KMS-11 (cell line): ENCODE results near the gene MEGF6.

Experiments used
- H2AFZ ChIP-seq: fragments of 200-600 bp; sonication (generic); 2 replicates; pipeline ENCODE4 v1.6.1; 2016; ENCODE audit warnings: antibody characterized with exemption, mixed run types, low read depth
- H3K27ac ChIP-seq: fragments of 200-600 bp; sonication (generic); 2 replicates; pipeline ENCODE4 v1.6.1; 2016; ENCODE audit warnings: mild to moderate bottlenecking, mixed run types
- H3K27me3 ChIP-seq: fragments of 200-600 bp; sonication (generic); 2 replicates; pipeline ENCODE4 v1.6.1; 2017; ENCODE audit warnings: mild to moderate bottlenecking, low read depth, mixed run types, moderate library complexity; ENCODE audit not compliant: insufficient read depth
- H3K36me3 ChIP-seq: fragments of 200-600 bp; sonication (generic); 2 replicates; pipeline ENCODE4 v1.6.1; 2017; ENCODE audit warnings: mild to moderate bottlenecking, mixed run types; ENCODE audit not compliant: insufficient read depth
- H3K4me1 ChIP-seq: fragments of 200-600 bp; sonication (generic); 2 replicates; pipeline ENCODE4 v1.6.1; 2016; ENCODE audit warnings: mild to moderate bottlenecking, low read depth, mixed run types; ENCODE audit not compliant: poor library complexity, severe bottlenecking
- H3K4me2 ChIP-seq: fragments of 200-600 bp; sonication (generic); 2 replicates; pipeline ENCODE4 v1.7.0; 2016; ENCODE audit warnings: mild to moderate bottlenecking, mixed run types
- H3K4me3 ChIP-seq: fragments of 200-600 bp; sonication (generic); IDR thresholded peaks from 2 replicates; pipeline ENCODE4 v1.6.1; 2017; ENCODE audit warnings: low read depth, low read length, mixed read lengths; ENCODE audit not compliant: insufficient read depth
- H3K79me2 ChIP-seq: fragments of 200-600 bp; sonication (generic); 2 replicates; pipeline ENCODE4 v1.6.1; 2016; ENCODE audit warnings: low read depth, mixed run types; ENCODE audit not compliant: insufficient read depth
- H3K9ac ChIP-seq: fragments of 200-600 bp; sonication (generic); 2 replicates; pipeline ENCODE4 v1.6.1; 2016; ENCODE audit warnings: mild to moderate bottlenecking, mixed run types
- H4K20me1 ChIP-seq: fragments of 200-600 bp; sonication (generic); 2 replicates; pipeline ENCODE4 v1.6.1; 2016; ENCODE audit warnings: mild to moderate bottlenecking, mixed run types; ENCODE audit not compliant: insufficient read depth
- CTCF ChIP-seq: fragments of 200-600 bp; sonication (generic); conservative IDR thresholded peaks from 2 replicates; pipeline ENCODE4 v1.6.1; 2017; ENCODE audit warnings: low read depth, mild to moderate bottlenecking, antibody characterized with exemption, low read length, moderate library complexity, mixed read lengths

MEGF6 gene

DNA sequence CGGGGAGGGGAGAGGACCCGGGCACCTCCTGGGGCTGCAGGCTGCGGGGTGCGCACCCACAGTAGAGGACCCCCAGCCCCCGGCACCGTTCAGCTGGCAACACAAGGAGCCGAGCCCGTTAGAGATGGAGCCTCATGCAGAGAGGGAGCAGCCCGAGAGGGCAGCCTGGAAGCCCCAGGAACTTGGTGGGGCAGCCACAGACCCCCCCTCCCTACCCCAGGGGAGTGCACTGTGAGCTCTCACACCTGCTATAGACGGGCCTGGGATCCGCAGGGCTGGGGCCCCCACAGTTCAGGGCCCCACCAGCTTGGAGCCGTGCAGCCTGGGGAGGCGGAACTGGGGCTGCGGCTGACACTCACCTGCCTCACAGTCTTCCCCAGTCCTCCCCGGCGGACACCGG, 109.9 kb downstream of the MEGF6 start:
- Histone ChIP-seq H3K9ac (no peak overlapping the region), H3K79me2 (no peaks in the 10 kb centered on the region), H3K27ac (no peak overlapping the region), H3K4me2 (no peak overlapping the region), H4K20me1 (no peaks in the 10 kb centered on the region), H3K36me3 (no peaks in the 10 kb centered on the region), H2AFZ (no peak overlapping the region), H3K4me3 (no peak overlapping the region), H3K4me1 (no peaks in the 10 kb centered on the region), H3K27me3 (peaks cover 68% of the 10 kb centered on the region)
- no peak for TF ChIP-seq CTCF

DNA sequence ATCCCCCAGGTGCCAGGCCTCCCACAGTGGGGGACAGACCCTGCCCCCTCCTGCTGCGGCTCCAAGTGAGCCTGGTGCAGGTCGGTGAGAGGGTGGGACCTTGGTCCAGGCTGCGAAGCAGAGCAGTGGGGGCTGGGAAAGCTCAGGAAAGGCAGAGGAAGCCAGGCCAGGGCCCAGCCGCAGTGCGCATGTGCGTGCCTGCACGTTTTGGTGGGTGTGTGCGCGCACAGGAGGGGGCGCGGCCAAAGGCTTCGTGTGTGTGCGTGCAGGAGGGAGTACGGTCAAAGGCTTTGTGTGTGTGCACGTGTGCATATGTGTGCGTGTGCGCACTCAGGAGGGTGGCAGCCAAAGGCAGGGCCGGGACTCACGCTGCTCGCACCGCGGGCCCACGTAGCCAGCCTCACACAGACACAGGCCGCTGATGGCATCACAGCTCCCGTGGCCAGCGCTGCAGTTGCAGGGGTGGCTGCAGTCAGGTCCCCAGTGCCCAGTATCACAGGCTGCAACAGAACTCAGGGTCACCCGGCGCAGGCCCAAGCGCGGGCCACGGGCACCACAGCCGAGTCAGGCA, 111.0 kb downstream of the MEGF6 start:
- no peak overlapping the region for H2AFZ ChIP-seq
- no peaks in the 10 kb centered on the region for H3K36me3 ChIP-seq
- no peak overlapping the region for H3K4me3 ChIP-seq
- no peak overlapping the region for H3K9ac ChIP-seq
- H3K27me3 ChIP-seq, result peaks cover 68% of the 10 kb centered on the region
- no peak overlapping the region for H3K27ac ChIP-seq
- no peaks in the 10 kb centered on the region for H4K20me1 ChIP-seq
- H3K4me1 ChIP-seq, result no peaks in the 10 kb centered on the region
- H3K4me2 ChIP-seq, result no peak overlapping the region
- no peaks in the 10 kb centered on the region for H3K79me2 ChIP-seq
- TF ChIP-seq CTCF, result no peak

DNA sequence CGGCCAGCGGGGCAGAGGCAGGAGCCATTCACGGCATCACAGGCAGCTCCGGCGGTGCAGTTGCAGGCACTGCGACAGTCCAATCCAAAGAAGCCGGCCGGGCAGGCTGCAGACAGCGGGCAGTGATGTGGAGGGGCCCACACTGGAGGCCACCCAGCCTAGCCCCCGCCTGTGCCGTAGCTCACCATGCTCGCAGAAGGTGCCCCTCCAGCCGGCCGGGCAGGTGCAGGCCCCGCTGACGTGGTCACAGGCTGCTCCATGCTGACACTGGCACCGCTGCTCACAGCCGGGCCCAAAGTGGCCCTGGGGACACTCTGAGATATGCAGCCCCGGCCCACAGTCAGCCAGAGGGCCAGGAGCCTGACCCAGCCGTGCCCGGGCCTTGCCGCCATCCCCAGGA, 111.7 kb downstream of the MEGF6 start:
- peaks cover 72% of the 10 kb centered on the region for H3K27me3 ChIP-seq

GRCh38 chr1:3498986-3499385, 112.3 kb downstream of the MEGF6 start:
- Histone ChIP-seq H2AFZ (no peak overlapping the region), H4K20me1 (no peaks in the 10 kb centered on the region), H3K4me1 (no peaks in the 10 kb centered on the region), H3K36me3 (no peaks in the 10 kb centered on the region), H3K27me3 (peaks cover 72% of the 10 kb centered on the region), H3K79me2 (no peaks in the 10 kb centered on the region), H3K27ac (no peak overlapping the region), H3K4me2 (no peak overlapping the region), H3K4me3 (no peak overlapping the region), H3K9ac (no peak overlapping the region)
- no peak for TF ChIP-seq CTCF

More for the DNA sequence above, 111.7 kb downstream of the MEGF6 start:
- no peak overlapping the region for H3K4me3 ChIP-seq
- no peaks in the 10 kb centered on the region for H3K36me3 ChIP-seq
- H4K20me1 ChIP-seq, result no peaks in the 10 kb centered on the region
- H3K79me2 ChIP-seq, result no peaks in the 10 kb centered on the region
- H3K4me1 ChIP-seq, result no peaks in the 10 kb centered on the region
- no peak overlapping the region for H3K27ac ChIP-seq
- H3K9ac ChIP-seq, result no peak overlapping the region
- no peak overlapping the region for H2AFZ ChIP-seq
- TF ChIP-seq CTCF, result no peak
- no peak overlapping the region for H3K4me2 ChIP-seq
